Uterus (tissue), 2 donors: Measurements from ENCODE around the gene HSPB6.

ENCODE experiments used
- POLR2A ChIP-seq, 2 donors: fragments of 450-650 bp; IDR thresholded peaks; one replicate each; pipeline ENCODE4 v1.6.1; 2016; ENCODE audit warnings: antibody characterized with exemption in 2 of 2, mild to moderate bottlenecking in 1 of 2, moderate library complexity in 1 of 2
- TF ChIP-seq, protein P1 (sequence below), 4 experiments: fragments of 200-600 bp in 2 of 4; fragments of 450-650 bp in 2 of 4; sonication (generic) in 2 of 4; IDR thresholded peaks; one replicate each; pipeline ENCODE4 v1.5.1; 2016 to 2019; ENCODE audit warnings: antibody characterized with exemption in 4 of 4, mild to moderate bottlenecking in 2 of 4, moderate library complexity in 1 of 4

DNA sequence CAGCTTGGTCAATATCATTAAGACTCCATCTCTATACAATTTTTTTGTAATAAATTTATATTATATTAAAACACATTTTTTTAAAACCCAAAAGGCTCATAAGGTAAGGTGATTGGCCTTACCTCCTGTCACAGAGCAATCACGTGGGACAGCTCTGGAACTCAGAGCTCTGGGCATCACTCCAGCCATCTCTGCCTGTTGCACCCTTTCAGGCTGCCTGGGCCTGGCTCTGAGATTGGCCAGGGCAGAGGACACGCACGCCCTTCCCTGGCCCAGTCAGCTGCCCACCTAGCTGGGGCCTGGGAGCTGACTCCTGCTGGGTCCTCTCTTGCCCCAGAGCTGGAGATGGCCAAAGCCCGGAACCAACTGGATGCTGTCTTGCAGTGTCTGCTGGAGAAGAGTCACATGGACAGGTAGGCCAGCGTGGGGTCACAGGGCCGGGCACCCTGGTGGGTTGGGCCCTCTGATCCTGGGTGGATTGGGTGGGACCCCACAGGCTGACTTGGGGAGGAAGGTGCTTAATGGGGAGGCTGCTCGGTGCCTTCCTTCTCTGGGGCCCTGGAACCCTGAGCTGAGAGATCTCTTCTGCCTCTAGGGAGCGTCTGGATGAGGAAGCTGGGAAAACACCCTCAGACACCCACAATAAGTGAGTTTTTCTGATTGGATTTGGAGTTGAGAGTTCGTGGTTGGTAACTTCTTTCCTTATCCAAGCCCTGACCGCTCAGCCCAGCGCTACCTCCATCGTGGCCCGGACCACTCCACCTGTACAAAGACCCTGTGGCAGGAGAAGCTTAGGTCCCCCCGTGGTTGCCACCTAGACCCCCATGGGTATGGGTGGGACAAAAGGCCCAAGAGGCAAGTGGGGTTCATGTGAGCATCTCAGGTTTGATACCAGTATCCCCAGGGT, 4.7 kb downstream of the HSPB6 start:
- TF ChIP-seq POLR2A (IDR thresholded peaks at IDR 0.05): no peak
- TF ChIP-seq, protein P1, sequence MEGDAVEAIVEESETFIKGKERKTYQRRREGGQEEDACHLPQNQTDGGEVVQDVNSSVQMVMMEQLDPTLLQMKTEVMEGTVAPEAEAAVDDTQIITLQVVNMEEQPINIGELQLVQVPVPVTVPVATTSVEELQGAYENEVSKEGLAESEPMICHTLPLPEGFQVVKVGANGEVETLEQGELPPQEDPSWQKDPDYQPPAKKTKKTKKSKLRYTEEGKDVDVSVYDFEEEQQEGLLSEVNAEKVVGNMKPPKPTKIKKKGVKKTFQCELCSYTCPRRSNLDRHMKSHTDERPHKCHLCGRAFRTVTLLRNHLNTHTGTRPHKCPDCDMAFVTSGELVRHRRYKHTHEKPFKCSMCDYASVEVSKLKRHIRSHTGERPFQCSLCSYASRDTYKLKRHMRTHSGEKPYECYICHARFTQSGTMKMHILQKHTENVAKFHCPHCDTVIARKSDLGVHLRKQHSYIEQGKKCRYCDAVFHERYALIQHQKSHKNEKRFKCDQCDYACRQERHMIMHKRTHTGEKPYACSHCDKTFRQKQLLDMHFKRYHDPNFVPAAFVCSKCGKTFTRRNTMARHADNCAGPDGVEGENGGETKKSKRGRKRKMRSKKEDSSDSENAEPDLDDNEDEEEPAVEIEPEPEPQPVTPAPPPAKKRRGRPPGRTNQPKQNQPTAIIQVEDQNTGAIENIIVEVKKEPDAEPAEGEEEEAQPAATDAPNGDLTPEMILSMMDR (IDR thresholded peaks at IDR 0.05): no peak
